OCI-LY1 (cell line): Measurements from ENCODE around the gene RNF157.
"Not testable (repeated sequence)": the region's sequence is repeated elsewhere in the genome, so short reads cannot be mapped to it uniquely, and the experiment has no call there.

Source experiments
- H2AFZ ChIP-seq: fragments of 200-600 bp; sonication (generic), shearing (Covaris generic); 2 replicates; pipeline ENCODE4 v1.6.0; 2014; ENCODE audit warnings: antibody characterized with exemption, mild to moderate bottlenecking, low read length
- H3F3A ChIP-seq: fragments of 200-600 bp; sonication (generic), shearing (Covaris generic); 2 replicates; pipeline ENCODE4 v1.6.0; 2014; ENCODE audit warnings: mild to moderate bottlenecking, antibody characterized with exemption, low read length, moderate library complexity; ENCODE audit not compliant: insufficient read depth
- H3K27ac ChIP-seq: fragments of 200-600 bp; sonication (generic); 2 replicates; pipeline ENCODE4 v1.5.1; 2014; ENCODE audit warnings: low read length, mixed run types, mild to moderate bottlenecking, low read depth; ENCODE audit not compliant: poor library complexity, severe bottlenecking
- H3K27me3 ChIP-seq: fragments of 200-600 bp; sonication (generic); 2 replicates; pipeline ENCODE4 v1.6.0; 2014; ENCODE audit warnings: antibody characterized with exemption, mild to moderate bottlenecking, low read length, moderate library complexity; ENCODE audit not compliant: insufficient read depth
- H3K36me3 ChIP-seq: fragments of 200-600 bp; sonication (generic); 2 replicates; pipeline ENCODE4 v1.6.1; 2014; ENCODE audit warnings: mild to moderate bottlenecking, antibody characterized with exemption, low read length, moderate library complexity, mixed read lengths; ENCODE audit not compliant: insufficient read depth
- H3K4me1 ChIP-seq: fragments of 200-600 bp; sonication (generic); 2 replicates; pipeline ENCODE4 v1.5.1; 2014; ENCODE audit warnings: mild to moderate bottlenecking, low read length, moderate library complexity; ENCODE audit not compliant: insufficient read depth, severe bottlenecking
- H3K4me2 ChIP-seq: fragments of 200-600 bp; sonication (generic), shearing (Covaris generic); 2 replicates; pipeline ENCODE4 v1.6.1; 2014; ENCODE audit warnings: low read length
- H3K4me3 ChIP-seq: fragments of 200-600 bp; sonication (generic); 2 replicates; pipeline ENCODE4 v1.5.1; 2014; ENCODE audit warnings: low read length, low read depth, mild to moderate bottlenecking, mixed read lengths; ENCODE audit not compliant: poor library complexity, severe bottlenecking
- H3K79me2 ChIP-seq: fragments of 200-600 bp; shearing (Covaris generic); 2 replicates; pipeline ENCODE4 v1.6.1; 2016; ENCODE audit warnings: mixed run types, low read length, mixed read lengths; ENCODE audit not compliant: insufficient read depth
- H3K9ac ChIP-seq: fragments of 200-600 bp; sonication (generic), shearing (Covaris generic); 2 replicates; pipeline ENCODE4 v1.6.1; 2014; ENCODE audit warnings: mild to moderate bottlenecking, low read length, mixed read lengths
- H3K9me2 ChIP-seq: fragments of 200-600 bp; sonication (generic), shearing (Covaris generic); 2 replicates; pipeline ENCODE4 v1.6.1; 2014; ENCODE audit warnings: low read depth, mild to moderate bottlenecking, low read length, mixed read lengths
- H3K9me3 ChIP-seq: fragments of 200-600 bp; shearing (Covaris generic); 2 replicates; pipeline ENCODE4 v1.6.1; 2014; ENCODE audit warnings: low read length, mixed read lengths
- H4K20me1 ChIP-seq: fragments of 200-600 bp; sonication (generic), shearing (Covaris generic); 2 replicates; pipeline ENCODE4 v1.6.0; 2016; ENCODE audit warnings: mild to moderate bottlenecking, low read length; ENCODE audit not compliant: insufficient read depth
- CTCF ChIP-seq: fragments of 200-600 bp; sonication (generic), shearing (Covaris generic); IDR thresholded peaks from 2 replicates; pipeline ENCODE4 v1.5.1; 2017; ENCODE audit warnings: mild to moderate bottlenecking, antibody characterized with exemption, low read length, moderate library complexity, mixed read lengths
- EZH2 ChIP-seq: fragments of 200-600 bp; sonication (generic), shearing (Covaris generic); IDR thresholded peaks from 2 replicates; pipeline ENCODE4 v1.8.0; 2017; ENCODE audit warnings: borderline replicate concordance, mixed run types, mild to moderate bottlenecking, antibody characterized with exemption, low read length, moderate library complexity, mixed read lengths

Gene RNF157

GRCh38 chr17:76260220-76260619 lies 19.9 kb upstream of the RNF157 start:
- no peaks in the 10 kb centered on the region for H3K27me3 ChIP-seq
- H3K9ac ChIP-seq: no peak overlapping the region
- H3K9me2 ChIP-seq: no peaks in the 10 kb centered on the region
- H4K20me1 ChIP-seq: no peaks in the 10 kb centered on the region
- H3K4me3 ChIP-seq: no peak overlapping the region
- no peaks in the 10 kb centered on the region for H3K36me3 ChIP-seq
- peaks cover 49% of the 10 kb centered on the region for H3K4me1 ChIP-seq
- peak overlapping the region; percentile 49 for H3K27ac ChIP-seq
- H3F3A ChIP-seq: no peaks in the 10 kb centered on the region
- H2AFZ ChIP-seq: no peak overlapping the region
- H3K4me2 ChIP-seq: peak overlapping the region; percentile 4; the same call in 1 of the 2 replicates
- no peaks in the 10 kb centered on the region for H3K79me2 ChIP-seq
- TF ChIP-seq CTCF (no peak), EZH2 (no peak)
- H3K9me3 ChIP-seq: no peaks in the 10 kb centered on the region

GRCh38 chr17:76256430-76257050 lies 16.2 kb upstream of the RNF157 start:
- H3F3A ChIP-seq, H3K79me2 ChIP-seq, H3K9me3 ChIP-seq, H3K27me3 ChIP-seq, H3K27ac ChIP-seq, H3K36me3 ChIP-seq, H3K4me3 ChIP-seq, H2AFZ ChIP-seq, H3K9me2 ChIP-seq, H4K20me1 ChIP-seq, H3K9ac ChIP-seq, H3K4me2 ChIP-seq: not testable (repeated sequence)
- peaks cover 29% of the 10 kb centered on the region for H3K4me1 ChIP-seq

- no peaks in the 10 kb centered on the region for H3K36me3 ChIP-seq
- no peak overlapping the region for H3K4me3 ChIP-seq
- H3K27ac ChIP-seq: no peak overlapping the region
- H3K9ac ChIP-seq: no peak overlapping the region
- no peaks in the 10 kb centered on the region for H4K20me1 ChIP-seq
- H3K9me2 ChIP-seq: no peaks in the 10 kb centered on the region
- H3K27me3 ChIP-seq: peaks cover 5% of the 10 kb centered on the region; the same call in 1 of the 2 replicates
- no peaks in the 10 kb centered on the region for H3F3A ChIP-seq
- no peak for TF ChIP-seq EZH2
- no peak for TF ChIP-seq CTCF
- H3K9me3 ChIP-seq: no peaks in the 10 kb centered on the region
- H3K4me2 ChIP-seq: no peak overlapping the region
- H3K4me1 ChIP-seq: peaks cover 22% of the 10 kb centered on the region
- no peaks in the 10 kb centered on the region for H3K79me2 ChIP-seq
- no peak overlapping the region for H2AFZ ChIP-seq
Observed at GRCh38 chr17:76255801-76256429, 15.6 kb upstream of the RNF157 start.

- Histone ChIP-seq H3K9me2 (no peaks in the 10 kb centered on the region), H3K9ac (no peak overlapping the region), H3K9me3 (no peaks in the 10 kb centered on the region), H4K20me1 (no peaks in the 10 kb centered on the region), H3K27me3 (peaks cover 5% of the 10 kb centered on the region; the same call in 1 of the 2 replicates), H3K36me3 (no peaks in the 10 kb centered on the region), H3K4me3 (no peak overlapping the region), H3K79me2 (no peaks in the 10 kb centered on the region), H3K4me2 (no peak overlapping the region), H2AFZ (no peak overlapping the region), H3K4me1 (peaks cover 12% of the 10 kb centered on the region), H3F3A (no peaks in the 10 kb centered on the region), H3K27ac (no peak overlapping the region)
- TF ChIP-seq CTCF (no peak), EZH2 (no peak)
Observed at GRCh38 chr17:76254275-76254674, 14.0 kb upstream of the RNF157 start.
